ENCODE data around the gene EPYC. TPM values are rescaled to one million over a fixed set of nuclear protein-coding genes. Genes with fewer than 3 reads are reported as not detected.

Gene EPYC
- total RNA-seq, 2 experiments from 2014 or later = not detected

- H3K27ac ChIP-seq (ENCODE audit: low read depth, low read length, poor library complexity, severe bottlenecking) = no peak overlapping the region
- H3K4me1 ChIP-seq (ENCODE audit: insufficient read depth, low read length, poor library complexity, severe bottlenecking) = no peaks in the 10 kb centered on the region
- DNase-seq (ENCODE audit: low spot score) = no peak
- H3K4me3 ChIP-seq (ENCODE audit: low read depth, low read length, poor library complexity, severe bottlenecking) = no peak overlapping the region
- H2AFZ ChIP-seq (ENCODE audit: low read length) = no peak overlapping the region
- no peaks in the 10 kb centered on the region for H3K9me2 ChIP-seq (ENCODE audit: insufficient read depth, low read length)
- BruUV-seq (replicated peaks) = no TSS peak
- no peaks in the 10 kb centered on the region for H3K79me2 ChIP-seq (ENCODE audit: insufficient read depth, low read depth, low read length)
- TF ChIP-seq CTCF (conservative IDR thresholded peaks at IDR 0.05; ENCODE audit: low read length) = no peak
- TF ChIP-seq EZH2phosphoT487 (IDR thresholded peaks at IDR 0.05; ENCODE audit: borderline replicate concordance, low read depth, low read length) = no peak
- POLR2A ChIA-PET = no interaction called here
- H3K9me3 ChIP-seq (ENCODE audit: low read length) = no peaks in the 10 kb centered on the region
- intact Hi-C loops (cut with micrococcal nuclease; ENCODE audit: unreplicated experiment) = no loop called here
- no peak overlapping the region for H3K4me2 ChIP-seq (ENCODE audit: low read length)
- no peaks in the 10 kb centered on the region for H4K20me1 ChIP-seq (ENCODE audit: insufficient read depth, low read length)
- no peaks in the 10 kb centered on the region for H3K36me3 ChIP-seq (ENCODE audit: insufficient read depth, low read length)
- CTCF ChIA-PET (ENCODE audit: unreplicated experiment) = no interaction called here
Measured at GRCh38 chr12:90982170-90982569, 22.6 kb downstream of the EPYC start.

GRCh38 chr12:90979951-90980350 lies 24.8 kb downstream of the EPYC start:
- Histone ChIP-seq H4K20me1 (ENCODE audit: insufficient read depth, low read length) (no peaks in the 10 kb centered on the region), H3K27ac (ENCODE audit: low read depth, low read length, poor library complexity, severe bottlenecking) (no peak overlapping the region), H3K36me3 (ENCODE audit: insufficient read depth, low read length) (no peaks in the 10 kb centered on the region), H3K9me3 (ENCODE audit: low read length) (no peaks in the 10 kb centered on the region), H2AFZ (ENCODE audit: low read length) (no peak overlapping the region), H3K4me3 (ENCODE audit: low read depth, low read length, poor library complexity, severe bottlenecking) (no peak overlapping the region), H3K4me2 (ENCODE audit: low read length) (no peak overlapping the region), H3K9me2 (ENCODE audit: insufficient read depth, low read length) (no peaks in the 10 kb centered on the region), H3K79me2 (ENCODE audit: insufficient read depth, low read depth, low read length) (no peaks in the 10 kb centered on the region), H3K4me1 (ENCODE audit: insufficient read depth, low read length, poor library complexity, severe bottlenecking) (no peaks in the 10 kb centered on the region)
- no peak for DNase-seq (ENCODE audit: low spot score)
- TF ChIP-seq EZH2phosphoT487 (IDR thresholded peaks at IDR 0.05; ENCODE audit: borderline replicate concordance, low read depth, low read length) = no peak
- TF ChIP-seq CTCF (conservative IDR thresholded peaks at IDR 0.05; ENCODE audit: low read length) = no peak
- intact Hi-C loops (cut with micrococcal nuclease; ENCODE audit: unreplicated experiment) = loop anchor here (5.0 kb wide), 2 partner anchors 127 to 347 kb away; no protein-coding TSS in a partner anchor
- BruUV-seq (replicated peaks) = no TSS peak
- ChIA-PET POLR2A (interaction anchor here (1.2 kb wide), 1 partner anchor 13 kb away, joined by 3 read pairs; no protein-coding TSS in a partner anchor), CTCF (ENCODE audit: unreplicated experiment) (no interaction called here)

- ChIA-PET POLR2A (interaction anchor here (0.5 to 0.6 kb wide), 2 partner anchors 350 to 368 kb away, joined by 3 read pairs; no protein-coding TSS in a partner anchor), CTCF (ENCODE audit: unreplicated experiment) (no interaction called here)
- no peak overlapping the region for H2AFZ ChIP-seq (ENCODE audit: low read length)
- no peaks in the 10 kb centered on the region for H3K79me2 ChIP-seq (ENCODE audit: insufficient read depth, low read depth, low read length)
- TF ChIP-seq EZH2phosphoT487 (IDR thresholded peaks at IDR 0.05; ENCODE audit: borderline replicate concordance, low read depth, low read length) (no peak), CTCF (conservative IDR thresholded peaks at IDR 0.05; ENCODE audit: low read length) (no peak)
- H3K36me3 ChIP-seq (ENCODE audit: insufficient read depth, low read length) = no peaks in the 10 kb centered on the region
- no peaks in the 10 kb centered on the region for H3K9me2 ChIP-seq (ENCODE audit: insufficient read depth, low read length)
- H3K4me1 ChIP-seq (ENCODE audit: insufficient read depth, low read length, poor library complexity, severe bottlenecking) = no peaks in the 10 kb centered on the region
- BruUV-seq (replicated peaks) = no TSS peak
- no peak overlapping the region for H3K4me2 ChIP-seq (ENCODE audit: low read length)
- intact Hi-C loops (cut with micrococcal nuclease; ENCODE audit: unreplicated experiment) = loop anchor here (5.0 kb wide), 2 partner anchors 128 to 348 kb away; no protein-coding TSS in a partner anchor
- no peak overlapping the region for H3K27ac ChIP-seq (ENCODE audit: low read depth, low read length, poor library complexity, severe bottlenecking)
- H4K20me1 ChIP-seq (ENCODE audit: insufficient read depth, low read length) = no peaks in the 10 kb centered on the region
- H3K9me3 ChIP-seq (ENCODE audit: low read length) = no peaks in the 10 kb centered on the region
- H3K4me3 ChIP-seq (ENCODE audit: low read depth, low read length, poor library complexity, severe bottlenecking) = no peak overlapping the region
- no peak for DNase-seq (ENCODE audit: low spot score)
Measured at GRCh38 chr12:90979019-90979418, 25.8 kb downstream of the EPYC start.

All from OCI-LY7 (cell line).